GM12878 (cell line): Measurements from ENCODE around the gene MPRIP. TPM values are rescaled to one million over a fixed set of nuclear protein-coding genes. Genes with fewer than 3 reads are reported as not detected.

Experiments used
- ATAC-seq: fragments of 200-7000 bp; cut with Tn5 transposase; 3 replicates; pipeline ENCODE4 v1.9.1; 2020; ENCODE audit warnings: mild to moderate bottlenecking, moderate library complexity
- BruUV-seq: library from RNA; stranded (reverse); fragments of 400-500 nt; replicated peaks from 2 replicates; lab custom pipeline; 2021; lab: Mats Ljungman, UMichigan
- CTCF ChIA-PET: fragments of 300-600 bp; sonication (Branson Sonifier 250); formaldehyde crosslinking; extraction: SDS; loops from one replicate; lab custom pipeline; 2021; ENCODE audit warnings: inconsistent platforms; lab: Yijun Ruan, JAX
- POLR2A ChIA-PET: fragments of 350-600 bp; formaldehyde crosslinking; extraction: SDS; loops from one replicate; lab custom pipeline; 2021; ENCODE audit warnings: inconsistent platforms; lab: Charles Lee
- RAD21 ChIA-PET: fragments of 300-600 bp; sonication (Branson Sonifier 250); formaldehyde crosslinking; loops from one replicate; lab custom pipeline; 2023; ENCODE audit warnings: antibody characterized with exemption; ENCODE audit not compliant: unreplicated experiment; lab: Charles Lee
- SMC1A ChIA-PET: fragments of 300-600 bp; sonication (Branson Sonifier 250); formaldehyde crosslinking; loops from one replicate; lab custom pipeline; 2023; ENCODE audit not compliant: unreplicated experiment, uncharacterized antibody; lab: Charles Lee
- DNase-seq: peaks from one replicate; pipeline ENCODE4 v3.0.0-alpha.2; 2011; ENCODE audit warnings: low read depth, low spot score
- FAIRE-seq: peaks from 3 replicates; lab custom pipeline; 2011; peaks lifted over from hg19 to GRCh38; lab: Jason Lieb, UNC
- H2AFZ ChIP-seq: 2 replicates; pipeline ENCODE4 v1.6.0; 2011; ENCODE audit warnings: low read depth, low read length, control low read depth; ENCODE audit not compliant: control insufficient read depth
- H3K27ac ChIP-seq: 2 replicates; pipeline ENCODE4 v1.5.1; 2011; ENCODE audit warnings: control low read depth; ENCODE audit not compliant: control insufficient read depth, insufficient read depth
- H3K27me3 ChIP-seq, 2 experiments: replicated peaks in 1 of 2; 2 replicates each; pipeline versions ENCODE4 v1.6.0 to v1.6.1; 2011; ENCODE audit warnings: low read length in 1 of 2; ENCODE audit not compliant: control insufficient read depth in 2 of 2, insufficient read depth in 2 of 2
- H3K36me3 ChIP-seq, 2 experiments: 2 replicates each; pipeline ENCODE4 v1.5.1; 2011; ENCODE audit warnings: low read length in 1 of 2; ENCODE audit not compliant: control insufficient read depth in 2 of 2, insufficient read depth in 2 of 2
- H3K4me1 ChIP-seq: 2 replicates; pipeline ENCODE4 v1.6.1; 2011; ENCODE audit warnings: mild to moderate bottlenecking, low read length, moderate library complexity, mixed read lengths; ENCODE audit not compliant: control insufficient read depth, insufficient read depth
- H3K4me2 ChIP-seq: 2 replicates; pipeline ENCODE4 v1.6.0; 2011; ENCODE audit warnings: control low read depth; ENCODE audit not compliant: control insufficient read depth, insufficient read depth
- H3K4me3 ChIP-seq: fragments of 200-600 bp; sonication (generic); 2 replicates; pipeline ENCODE4 v1.5.1; 2016
- H3K79me2 ChIP-seq: 2 replicates; pipeline ENCODE4 v1.6.0; 2011; ENCODE audit warnings: low read length; ENCODE audit not compliant: control insufficient read depth, insufficient read depth
- H3K9ac ChIP-seq: 2 replicates; pipeline ENCODE4 v1.8.0; 2011; ENCODE audit warnings: low read length, control low read depth, mixed read lengths; ENCODE audit not compliant: control insufficient read depth, insufficient read depth
- H3K9me3 ChIP-seq: replicated peaks from 3 replicates; pipeline ENCODE4 v1.5.1; 2011; ENCODE audit warnings: mild to moderate bottlenecking, low read length; ENCODE audit not compliant: control insufficient read depth, insufficient read depth
- H4K20me1 ChIP-seq: 2 replicates; pipeline ENCODE4 v1.6.0; 2011; ENCODE audit not compliant: control insufficient read depth, insufficient read depth
- NFXL1 ChIP-seq: fragments of 450-650 bp; IDR thresholded peaks from 2 replicates; pipeline ENCODE4 v1.6.1; 2017; ENCODE audit warnings: antibody characterized with exemption, mild to moderate bottlenecking, borderline replicate concordance
- RELA ChIP-seq: fragments of 450-650 bp; IDR thresholded peaks from 2 replicates; pipeline ENCODE4 v1.8.0; 2014; ENCODE audit warnings: borderline replicate concordance; ENCODE audit not compliant: partially characterized antibody
- SMC3 ChIP-seq: IDR thresholded peaks from 2 replicates; pipeline ENCODE4 v1.6.1; 2011; ENCODE audit warnings: low read length, improper control_type of control experiment, borderline replicate concordance
- SRF ChIP-seq, 2 experiments: IDR thresholded peaks; 2 replicates each; pipeline ENCODE4 v1.6.1; 2011; ENCODE audit warnings: low read depth in 2 of 2, low read length in 2 of 2, mild to moderate bottlenecking in 1 of 2, moderate library complexity in 1 of 2
- SUPT20H ChIP-seq: IDR thresholded peaks from 2 replicates; pipeline ENCODE4 v1.6.1; 2011; ENCODE audit warnings: low read depth, mild to moderate bottlenecking, low read length, moderate library complexity, borderline replicate concordance; ENCODE audit not compliant: control insufficient read depth
- ZBED1 ChIP-seq: IDR thresholded peaks from 2 replicates; pipeline ENCODE4 v1.6.1; 2016; ENCODE audit warnings: borderline replicate concordance
- ZNF384 ChIP-seq: IDR thresholded peaks from 2 replicates; pipeline ENCODE4 v1.6.1; 2012; ENCODE audit warnings: low read depth, mild to moderate bottlenecking, low read length, improper control_type of control experiment, borderline replicate concordance
- ZZZ3 ChIP-seq: IDR thresholded peaks from 2 replicates; pipeline ENCODE4 v1.6.1; 2011; ENCODE audit warnings: low read depth; ENCODE audit not compliant: control insufficient read depth, insufficient read length
- WGBS: methylation state at CpG from one replicate; pipeline ENCODE4 v1.1.6; 2016; ENCODE audit warnings: low lambda C conversion rate; ENCODE audit not compliant: insufficient replicate concordance, insufficient coverage; ENCODE audit errors: missing lambda C conversion rate; 5-methylcytosine and 5-hydroxymethylcytosine counted together
- in situ Hi-C: fragments of 300-500 bp; cut with MboI; formaldehyde crosslinking; loops from 9 replicates; pipeline ENCODE4 v1.14.3; 2018; ENCODE audit warnings: mixed read lengths
- intact Hi-C: fragments of 100-400 bp; cut with micrococcal nuclease; formaldehyde crosslinking; loops from one replicate; pipeline ENCODE4 v1.14.2; 2022; ENCODE audit not compliant: unreplicated experiment
- polyA plus RNA-seq, 11 experiments: library from polyadenylated mRNA; depleted of rRNA in 4 of 11; unstranded in 6 of 11; stranded (reverse) in 5 of 11; fragments of >200 nt; fragmentation: Nextera tagmentation in 4 of 11; fragmentation: Illumina TruSeq in 1 of 11; extraction: Ambion mirVana in 4 of 11; extraction: Trizol in 1 of 11; gene quantifications; 1 replicate in 1 of 11; 2 replicates in 10 of 11; pipeline versions ENCODE4 v1.2.1 to v1.2.3, GENCODE V29; 2011 to 2016; ENCODE audit warnings: inconsistent platforms in 2 of 11, missing spikeins in 2 of 11, low read depth in 1 of 11
- total RNA-seq, 4 experiments: library from RNA; depleted of rRNA in 3 of 4; stranded (reverse); fragments of >200 nt in 3 of 4; fragmentation: Illumina TruSeq in 1 of 4; extraction: Trizol in 1 of 4; gene quantifications; 2 replicates each; pipeline versions ENCODE4 v1.2.1 to v1.2.3, GENCODE V29; 2013 to 2021

Gene MPRIP
- total and polyA plus RNA-seq, 10 of the 15 experiments (the other 5 are each of a cell fraction or from before 2014, with no cell fraction given) = 16.5 to 168 (median 71.7) TPM

DNA sequence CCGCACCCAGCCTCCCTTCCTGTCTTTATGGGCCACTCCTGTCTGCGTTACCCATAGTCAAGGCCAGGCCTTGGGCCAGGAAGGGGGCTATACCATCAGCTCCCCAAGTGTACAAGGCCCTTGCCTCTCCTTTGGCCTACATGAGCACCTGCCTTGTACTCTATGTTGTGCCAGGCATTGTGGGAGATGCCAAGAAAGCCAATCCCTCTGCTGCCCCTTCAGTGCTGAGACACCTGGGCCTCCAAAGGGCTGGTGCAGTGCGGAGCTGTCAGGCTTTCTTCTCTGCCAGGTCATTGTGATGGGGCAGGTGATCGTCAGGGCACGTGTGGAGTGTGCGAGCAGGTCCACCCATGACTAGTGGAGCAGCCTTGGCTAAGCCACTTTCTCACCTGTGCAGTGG is 59.9 kb downstream of the MPRIP start (continued):
- TF ChIP-seq SUPT20H = no peak
- TF ChIP-seq, all 136 proteins: peak for 0

DNA sequence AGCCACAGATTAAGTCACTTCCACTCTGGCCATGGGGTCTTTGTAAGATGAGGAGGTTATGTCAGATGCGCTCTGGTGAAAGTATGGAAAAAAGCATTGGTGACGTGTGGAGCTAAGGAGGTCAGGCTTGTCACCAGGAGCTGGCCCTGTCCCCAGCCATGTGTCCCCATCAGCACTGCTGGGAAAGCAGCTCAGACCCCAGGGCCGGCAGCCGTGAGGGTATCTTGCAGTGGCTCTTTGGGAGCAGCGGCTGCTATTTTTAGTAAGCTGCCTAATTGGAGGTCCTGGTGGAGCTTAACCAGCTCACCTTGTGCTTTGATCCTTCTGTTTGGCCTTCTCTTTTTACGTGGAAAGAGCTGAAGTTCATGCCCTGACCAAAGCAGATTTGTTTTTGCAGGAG is 60.9 kb downstream of the MPRIP start:
- H2AFZ ChIP-seq = no peak overlapping the region
- intact Hi-C loops = no loop called here
- ATAC-seq = no peak
- no peaks in the 10 kb centered on the region for H3K9me3 ChIP-seq
- DNase-seq = no peak
- 86% methylated on average over 6 of the region's 6 CpGs for WGBS
- TF ChIP-seq ZZZ3 (no peak), SMC3 (no peak), RELA (no peak), ZNF384 (no peak), ZBED1 (no peak), SRF (IDR thresholded peaks at IDR 0.05; ENCODE audit: low read depth in 2 of 2, low read length in 2 of 2) (no peak), NFXL1 (no peak)
- H3K4me3 ChIP-seq = no peak overlapping the region
- POLR2A ChIA-PET = no interaction called here
- no peaks in the 10 kb centered on the region for H3K79me2 ChIP-seq
- in situ Hi-C loops = no loop called here
- no peaks in the 10 kb centered on the region for H3K4me1 ChIP-seq
- CTCF ChIA-PET = no interaction called here
- RAD21 ChIA-PET = no interaction called here
- no peaks in the 10 kb centered on the region; the same call in 1 of the 2 replicates for H4K20me1 ChIP-seq
- FAIRE-seq = no peak
- peaks cover 5 to 15% of the 10 kb centered on the region in 2 experiments; a peak in 3 of 4 replicates for H3K36me3 ChIP-seq
- H3K27me3 ChIP-seq = no peaks in the 10 kb centered on the region
- SMC1A ChIA-PET = interaction anchor here (0.7 kb wide), 1 partner anchor 11 kb away, joined by 3 read pairs; no protein-coding TSS in a partner anchor
- no peak overlapping the region for H3K9ac ChIP-seq
- H3K4me2 ChIP-seq = no peak overlapping the region
- no TSS peak for BruUV-seq
- no peak overlapping the region for H3K27ac ChIP-seq
